OCI-LY3 (cell line): Measurements from ENCODE around the gene C17orf58.
"Not testable (repeated sequence)": the region's sequence is repeated elsewhere in the genome, so short reads cannot be mapped to it uniquely, and the experiment has no call there.

Experiments
- H2AFZ ChIP-seq: fragments of 200-600, 300-600 bp; shearing (Covaris generic); 2 replicates; pipeline ENCODE4 v1.6.0; 2014; ENCODE audit warnings: antibody characterized with exemption, low read depth, low read length
- H3K27ac ChIP-seq: fragments of 200-600, 300-600 bp; sonication (generic); 2 replicates; pipeline ENCODE4 v1.5.1; 2014; ENCODE audit warnings: mild to moderate bottlenecking, low read length, moderate library complexity, mixed read lengths
- H3K27me3 ChIP-seq: fragments of 200-600, 300-600 bp; sonication (generic); 2 replicates; pipeline ENCODE4 v1.6.1; 2014; ENCODE audit warnings: low read depth, low read length, mixed read lengths
- H3K36me3 ChIP-seq: fragments of 200-600, 300-600 bp; sonication (generic); replicated peaks from 2 replicates; pipeline ENCODE3; 2014; ENCODE audit warnings: low read depth, low read length, mixed read lengths
- H3K4me1 ChIP-seq: fragments of 300-600, 200-600 bp; sonication (generic); 2 replicates; pipeline ENCODE4 v1.6.1; 2014; ENCODE audit warnings: low read length, mixed read lengths
- H3K4me2 ChIP-seq: fragments of 200-600, 300-600 bp; sonication (generic); 2 replicates; pipeline ENCODE4 v1.6.1; 2014; ENCODE audit warnings: low read length, mixed read lengths
- H3K4me3 ChIP-seq: fragments of 300-600, 200-600 bp; sonication (generic); 2 replicates; pipeline ENCODE4 v1.5.1; 2014; ENCODE audit warnings: antibody characterized with exemption, mild to moderate bottlenecking, low read length, moderate library complexity
- H3K79me2 ChIP-seq: fragments of 300-600, 200-600 bp; shearing (Covaris generic); 2 replicates; pipeline ENCODE4 v1.6.1; 2014; ENCODE audit warnings: mild to moderate bottlenecking, low read length, mixed read lengths
- H3K9ac ChIP-seq: fragments of 300-600, 200-600 bp; shearing (Covaris generic); 2 replicates; pipeline ENCODE4 v1.6.0; 2014; ENCODE audit warnings: mild to moderate bottlenecking, low read length, moderate library complexity
- H3K9me3 ChIP-seq: fragments of 200-600, 300-600 bp; shearing (Covaris generic); 2 replicates; pipeline ENCODE4 v1.6.1; 2014; ENCODE audit warnings: low read length, mixed read lengths; ENCODE audit not compliant: insufficient read depth
- H4K20me1 ChIP-seq: fragments of 200-600, 300-600 bp; sonication (generic); 2 replicates; pipeline ENCODE4 v1.6.1; 2016; ENCODE audit warnings: low read length, mixed read lengths; ENCODE audit not compliant: insufficient read depth
- CTCF ChIP-seq: fragments of 200-600, 300-600 bp; sonication (generic); IDR thresholded peaks from 2 replicates; pipeline ENCODE4 v1.5.1; 2014; ENCODE audit warnings: antibody characterized with exemption, low read length, low read depth
- EZH2phosphoT487 ChIP-seq: fragments of 200-600 bp; shearing (Covaris generic); IDR thresholded peaks from 2 replicates; pipeline ENCODE4 v1.6.1; 2018; ENCODE audit warnings: antibody characterized with exemption, mixed run types, low read depth

Gene C17orf58

GRCh38 chr17:67983383-67983688 is 12.9 kb downstream of the C17orf58 start:
- H3K4me3 ChIP-seq = no peak overlapping the region
- no peak overlapping the region for H3K4me2 ChIP-seq
- H3K79me2 ChIP-seq = no peaks in the 10 kb centered on the region

GRCh38 chr17:67982686-67983382 is 13.4 kb downstream of the C17orf58 start:
- H3K36me3 ChIP-seq = no peaks in the 10 kb centered on the region
- H4K20me1 ChIP-seq = no peaks in the 10 kb centered on the region
- peaks cover 6% of the 10 kb centered on the region for H3K4me1 ChIP-seq
- no peaks in the 10 kb centered on the region for H3K79me2 ChIP-seq
- no peak overlapping the region for H3K27ac ChIP-seq
- H3K9ac ChIP-seq = no peak overlapping the region
- no peaks in the 10 kb centered on the region for H3K9me3 ChIP-seq
- no peak overlapping the region for H2AFZ ChIP-seq
- H3K27me3 ChIP-seq = no peaks in the 10 kb centered on the region
- TF ChIP-seq EZH2phosphoT487 = no peak
- TF ChIP-seq CTCF = no peak
- H3K4me2 ChIP-seq = no peak overlapping the region
- H3K4me3 ChIP-seq = no peak overlapping the region

More at GRCh38 chr17:67983383-67983688, 12.9 kb downstream of the C17orf58 start:
- Histone ChIP-seq H4K20me1 (no peaks in the 10 kb centered on the region), H2AFZ (no peak overlapping the region), H3K9ac (no peak overlapping the region), H3K9me3 (no peaks in the 10 kb centered on the region), H3K36me3 (no peaks in the 10 kb centered on the region), H3K4me1 (peaks cover 6% of the 10 kb centered on the region), H3K27ac (no peak overlapping the region), H3K27me3 (no peaks in the 10 kb centered on the region)
- TF ChIP-seq EZH2phosphoT487 = no peak
- TF ChIP-seq CTCF = no peak

- no peak overlapping the region for H3K4me3 ChIP-seq
- no peaks in the 10 kb centered on the region for H3K36me3 ChIP-seq
- H3K27me3 ChIP-seq = no peaks in the 10 kb centered on the region
- H3K27ac ChIP-seq = no peak overlapping the region
- no peaks in the 10 kb centered on the region for H4K20me1 ChIP-seq
- H2AFZ ChIP-seq = no peak overlapping the region
- H3K79me2 ChIP-seq = no peaks in the 10 kb centered on the region
- no peak overlapping the region for H3K4me2 ChIP-seq
- no peaks in the 10 kb centered on the region for H3K9me3 ChIP-seq
- TF ChIP-seq CTCF (no peak), EZH2phosphoT487 (no peak)
- H3K9ac ChIP-seq = no peak overlapping the region
- H3K4me1 ChIP-seq = peaks cover 6% of the 10 kb centered on the region
Measured at GRCh38 chr17:67982034-67982640, 14.1 kb downstream of the C17orf58 start.

GRCh38 chr17:67980883-67981282 is 15.4 kb downstream of the C17orf58 start:
- not testable (repeated sequence) for H3K4me2 ChIP-seq, H3K9ac ChIP-seq, H3K4me1 ChIP-seq, H3K27me3 ChIP-seq, H2AFZ ChIP-seq, H3K4me3 ChIP-seq, H3K36me3 ChIP-seq, H3K79me2 ChIP-seq, H3K9me3 ChIP-seq, H3K27ac ChIP-seq, H4K20me1 ChIP-seq
